Stimulated activated CD4-positive, alpha-beta T cell treated with anti-CD3 and anti-CD28 coated beads, Interleukin-2, amount 100 ng/mL, for 48 hours (primary cell): ENCODE results near the gene MOCOS.
"Not testable (repeated sequence)": the region's sequence is repeated elsewhere in the genome, so short reads cannot be mapped to it uniquely, and the experiment has no call there.

ENCODE experiments used
- DNase-seq, 2 donors: peaks; one replicate each; pipeline ENCODE4 v3.0.0-alpha.2; 2020

The MOCOS gene

GRCh38 chr18:36205166-36205565 is 17.9 kb downstream of the MOCOS start:
- DNase-seq, result no peak

DNA sequence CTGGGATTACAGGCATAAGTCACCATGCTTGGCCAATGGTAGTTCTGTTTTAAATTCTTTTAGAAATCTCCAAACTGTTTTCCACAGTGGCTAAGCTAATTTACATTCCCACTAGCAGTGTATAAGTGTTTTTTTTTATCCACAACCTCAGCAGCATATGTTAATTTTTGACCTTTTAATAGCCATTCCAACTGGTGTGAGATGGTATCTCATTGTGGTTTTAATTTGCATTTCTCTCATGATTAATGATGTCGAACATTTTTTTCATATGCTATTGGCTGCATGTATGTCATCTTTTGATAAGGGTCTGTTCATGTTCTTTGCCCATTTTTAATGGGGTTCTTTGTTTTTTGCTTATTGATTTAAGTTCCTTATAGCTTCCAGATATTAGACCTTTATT is 20.0 kb downstream of the MOCOS start:
- DNase-seq, result no peak

GRCh38 chr18:36207969-36208368 is 20.7 kb downstream of the MOCOS start:
- DNase-seq, result not testable (repeated sequence)

GRCh38 chr18:36211612-36212065 is 24.3 kb downstream of the MOCOS start:
- DNase-seq, result no peak

GRCh38 chr18:36212301-36213171 is 25.2 kb downstream of the MOCOS start:
- DNase-seq, result no peak

DNA sequence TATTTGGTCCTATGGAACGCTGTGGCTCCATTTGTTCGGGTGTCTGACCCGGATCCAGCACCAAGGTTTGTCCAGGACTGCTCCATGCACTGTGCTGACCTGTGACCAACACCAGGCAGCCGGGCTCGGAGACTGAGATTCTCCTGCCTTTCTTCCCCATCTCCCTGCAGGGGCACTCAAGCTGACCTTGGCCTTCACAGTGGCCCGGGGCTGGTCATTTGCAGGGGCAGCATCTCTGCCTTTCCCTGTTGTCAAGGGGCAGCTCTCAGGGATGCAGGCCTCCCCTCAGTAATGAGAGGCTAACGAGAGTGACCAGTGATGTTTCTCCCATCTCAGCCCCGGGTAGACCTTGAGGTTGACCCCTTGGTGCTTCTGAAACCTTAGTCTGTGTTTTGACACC is 27.5 kb downstream of the MOCOS start:
- DNase-seq, result no peak

- DNase-seq, result no peak
Observed at GRCh38 chr18:36215577-36215976, 28.3 kb downstream of the MOCOS start.

GRCh38 chr18:36217348-36217747 is 30.1 kb downstream of the MOCOS start:
- no peak for DNase-seq

DNA sequence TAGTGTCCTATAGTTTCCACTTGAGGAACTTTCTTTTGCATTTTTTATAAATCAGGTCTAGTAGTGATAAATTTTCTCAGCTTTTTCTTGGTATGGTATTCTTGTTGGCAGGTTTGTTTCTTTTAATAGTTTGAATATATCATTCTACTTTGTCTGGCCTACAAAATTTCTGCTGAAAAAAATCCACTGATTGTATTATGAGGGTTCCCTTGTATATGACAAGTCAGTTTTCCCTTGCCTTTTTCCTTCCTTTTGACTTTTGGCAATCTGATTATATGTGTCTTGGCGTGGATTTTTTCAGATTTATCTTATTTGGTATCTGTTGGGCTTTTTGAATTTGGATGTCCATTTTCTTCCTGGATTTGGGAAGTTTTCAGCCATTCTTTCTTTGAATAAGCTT is 41.9 kb downstream of the MOCOS start:
- no peak for DNase-seq

- DNase-seq, result not testable (repeated sequence)
Observed at GRCh38 chr18:36240510-36240909, 53.2 kb downstream of the MOCOS start.

DNA sequence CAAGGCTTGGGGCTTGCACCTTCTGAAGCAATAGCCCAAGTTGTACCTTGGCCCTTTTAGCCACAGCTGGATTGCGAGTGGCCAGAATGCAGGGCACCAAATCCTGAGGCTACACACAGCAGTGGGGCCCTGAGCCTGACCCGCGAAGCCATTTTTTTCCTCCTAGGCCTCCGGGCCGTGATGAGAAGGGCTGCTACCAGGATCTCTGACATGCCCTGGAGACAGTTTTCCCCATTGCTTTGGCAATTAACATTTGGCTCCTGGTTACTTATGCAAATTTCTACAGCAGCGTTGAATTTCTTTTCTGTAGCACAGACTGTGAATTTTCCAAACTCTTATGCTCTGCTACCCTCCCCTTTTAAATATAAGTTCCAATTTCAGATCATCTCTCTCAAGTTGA is 54.5 kb downstream of the MOCOS start:
- no peak for DNase-seq

DNA sequence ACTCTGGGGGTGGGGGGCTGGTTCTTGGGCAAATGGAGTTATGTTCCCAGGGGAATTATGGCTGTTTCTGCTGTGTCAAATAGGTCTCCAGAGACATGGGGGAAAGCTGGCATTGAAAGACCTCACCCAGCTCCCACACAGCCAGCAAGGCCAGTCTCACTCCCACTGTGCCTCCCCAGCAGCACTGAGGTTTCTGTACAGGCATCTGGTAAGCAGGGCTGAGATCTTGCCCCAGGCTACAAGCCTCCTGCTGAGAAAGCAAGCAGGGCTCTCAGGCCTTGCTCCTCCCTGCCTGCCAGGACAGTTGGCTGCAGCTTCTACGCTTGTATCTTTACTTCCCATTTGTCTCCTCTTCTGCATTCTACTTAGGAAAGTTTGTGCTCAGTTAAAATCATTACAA is 59.7 kb downstream of the MOCOS start:
- no peak for DNase-seq

DNA sequence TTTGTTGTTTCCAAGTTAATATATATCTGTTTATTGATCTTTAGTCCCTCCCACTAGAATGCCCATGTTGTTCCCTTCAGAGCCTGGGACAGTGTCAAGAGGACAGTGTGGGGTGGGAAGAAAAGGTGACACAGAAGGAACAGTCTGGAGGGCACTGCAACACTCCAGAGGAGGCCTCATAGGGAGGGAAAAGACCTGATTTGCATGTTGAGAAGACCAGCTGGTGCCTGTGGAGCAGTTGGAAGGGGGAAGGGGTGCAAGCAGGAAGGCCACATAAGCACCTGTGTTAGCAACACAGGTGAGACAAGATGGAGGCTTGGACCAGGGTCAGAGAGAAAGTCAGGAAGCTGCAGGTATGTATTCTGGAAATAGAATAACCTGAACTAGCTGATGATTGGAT is 62.1 kb downstream of the MOCOS start:
- DNase-seq, result no peak

GRCh38 chr18:36250827-36251226 is 63.5 kb downstream of the MOCOS start:
- no peak for DNase-seq

GRCh38 chr18:36255072-36255698 is 67.9 kb downstream of the MOCOS start:
- no peak for DNase-seq

DNA sequence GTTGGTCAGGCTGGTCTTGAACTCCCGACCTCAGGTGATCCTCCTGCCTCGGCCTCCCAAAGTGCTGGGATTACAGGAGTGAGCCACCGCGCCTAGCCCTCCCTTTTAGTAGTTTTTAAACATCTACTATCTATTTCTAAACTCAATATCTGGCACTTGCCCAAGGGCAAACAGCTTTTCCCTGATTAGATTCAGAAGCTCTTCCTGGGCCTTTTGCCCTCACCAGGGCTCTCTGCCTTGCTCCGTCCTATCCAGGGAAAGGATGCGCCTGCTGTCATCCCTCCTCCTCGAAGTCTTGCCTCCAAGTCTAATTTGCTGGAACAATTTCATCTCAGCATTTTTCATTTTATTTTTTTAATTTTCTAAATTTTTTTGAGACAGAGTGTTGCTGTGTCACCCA is 68.8 kb downstream of the MOCOS start:
- DNase-seq, result no peak

DNA sequence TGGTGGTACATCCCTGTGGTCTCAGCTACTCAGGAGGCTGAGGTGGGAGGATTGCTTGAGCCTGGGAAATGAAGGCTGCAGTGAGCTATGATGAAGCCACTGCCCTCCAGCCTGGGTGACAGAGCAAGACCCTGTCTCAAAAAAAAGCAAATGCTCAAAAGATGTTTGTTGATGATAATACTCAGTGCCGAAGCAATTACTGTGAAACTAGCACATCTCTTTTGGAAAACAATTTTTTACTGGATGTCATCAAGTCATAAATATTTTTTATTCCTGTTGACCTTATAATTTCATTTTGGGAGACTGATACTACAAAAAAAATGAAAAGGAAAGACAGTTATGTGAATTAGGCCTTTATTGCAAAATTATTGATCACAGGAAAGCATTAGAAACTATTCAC is 75.7 kb downstream of the MOCOS start:
- no peak for DNase-seq

GRCh38 chr18:36264283-36264682 is 77.0 kb downstream of the MOCOS start:
- DNase-seq, result no peak

GRCh38 chr18:36265015-36265414 is 77.7 kb downstream of the MOCOS start:
- DNase-seq, result no peak

DNA sequence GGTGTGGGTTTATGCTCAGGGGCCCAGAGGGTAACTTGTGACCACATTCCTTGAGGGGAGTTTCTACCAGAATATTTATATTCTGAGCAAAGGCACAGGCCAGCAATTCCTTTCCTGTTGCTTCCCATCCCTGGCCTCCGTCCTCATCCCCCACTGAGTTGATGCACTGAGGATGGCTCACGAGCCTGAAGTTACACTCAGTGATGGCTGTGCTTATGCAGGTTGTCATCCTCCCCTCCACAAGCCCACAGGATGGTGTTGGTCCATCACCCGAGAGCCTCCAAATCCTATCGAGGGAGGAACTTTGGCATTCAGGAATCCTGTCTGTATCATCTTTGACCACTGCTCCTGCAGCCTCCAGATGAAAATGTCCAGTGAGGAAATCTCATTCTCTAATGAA is 81.9 kb downstream of the MOCOS start:
- no peak for DNase-seq

GRCh38 chr18:36271153-36271552 is 83.9 kb downstream of the MOCOS start:
- DNase-seq, result no peak

GRCh38 chr18:36273347-36273746 is 86.0 kb downstream of the MOCOS start:
- no peak for DNase-seq

DNA sequence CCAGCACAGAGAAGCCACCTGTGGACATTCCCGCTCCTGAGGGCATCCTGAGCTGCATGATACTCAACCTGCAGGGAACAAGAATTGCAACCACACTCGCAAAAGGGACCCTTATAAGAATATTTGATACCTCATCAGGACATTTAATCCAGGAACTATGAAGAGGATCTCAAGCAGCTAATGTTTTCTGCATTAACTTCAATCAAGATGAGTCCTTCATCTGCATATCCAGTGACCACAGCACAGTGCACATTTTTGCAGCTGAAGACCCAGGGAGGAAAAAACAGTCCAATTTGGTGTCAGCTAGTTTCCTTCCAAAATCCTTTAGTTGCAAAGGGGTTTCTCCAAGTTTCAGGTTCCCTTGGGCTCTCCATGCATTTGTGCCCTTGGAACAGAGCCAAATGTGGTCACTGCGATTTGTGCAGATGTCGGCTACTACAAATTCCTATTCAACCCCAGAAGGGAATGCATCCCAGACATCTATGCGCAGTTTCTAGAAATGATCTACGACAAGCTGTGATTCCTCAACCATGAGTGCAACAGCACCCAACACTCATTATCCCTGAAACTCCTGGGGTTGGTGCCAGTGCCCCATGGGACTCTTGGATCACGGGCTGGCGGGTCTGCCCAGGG is 86.9 kb downstream of the MOCOS start:
- DNase-seq, result no peak

GRCh38 chr18:36275561-36275960 is 88.3 kb downstream of the MOCOS start:
- DNase-seq, result no peak
